ENCODE measurements around the gene TMEM114. TPM values are rescaled to one million over a fixed set of nuclear protein-coding genes. Genes with fewer than 3 reads are reported as not detected.

The TMEM114 gene
- polyA plus RNA-seq (2013, experiment 1 of 2) = 0.04 TPM
- not detected for polyA plus RNA-seq (2013, experiment 2 of 2)

DNA sequence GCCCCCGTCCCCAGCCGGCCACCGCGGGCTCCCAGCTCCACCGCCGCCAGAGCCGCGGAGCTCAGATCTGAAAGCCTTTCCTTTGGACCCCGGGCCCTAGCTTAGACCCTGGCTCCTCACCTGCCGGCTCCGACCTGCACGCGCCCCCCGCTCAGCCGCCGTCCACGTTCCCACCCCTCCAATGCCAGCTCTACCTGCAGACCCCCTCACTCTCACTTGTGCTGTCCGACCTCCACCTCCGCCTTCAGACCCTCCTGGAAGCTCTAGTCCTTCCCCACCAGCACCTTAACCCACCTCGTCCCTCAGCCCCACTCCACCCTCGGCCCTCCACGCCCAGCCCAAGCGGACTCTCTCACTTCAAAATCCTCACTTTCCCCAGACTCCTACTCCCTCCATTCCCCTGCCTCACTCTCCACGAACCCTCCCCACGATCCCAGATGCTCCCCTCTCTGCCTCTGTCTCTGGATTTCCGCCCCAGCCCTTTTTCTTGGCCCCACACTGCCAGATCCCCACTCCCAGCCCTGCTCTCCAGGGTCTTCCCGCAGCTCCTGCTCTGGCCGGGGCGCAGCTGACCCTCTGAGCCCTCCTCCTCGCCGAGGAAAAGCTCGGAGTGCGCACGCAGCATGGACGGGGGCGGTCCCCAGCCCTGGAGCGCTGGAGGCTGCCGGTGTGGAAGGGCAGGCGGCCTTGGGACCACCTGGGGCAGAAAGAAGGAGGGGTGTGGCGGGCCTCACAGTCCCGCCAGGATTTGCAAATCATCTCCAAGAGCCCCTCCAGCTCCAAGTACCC, at the start of gene TMEM114:
TSS of gene TMEM114 (minus strand) at position 612 of the 789 bp plus-strand sequence. CDS start 673 bp downstream, outside the sequence.
- Histone ChIP-seq H2BK15ac (replicated peaks; ENCODE audit: low read depth) (no peak within 1 kb of the TSS), H3K4me1 (ENCODE audit: control insufficient read depth, low read depth, low read length) (no peaks in the 10 kb centered on the region), H3K9ac (ENCODE audit: low read length) (peak within 1 kb of the TSS; percentile 19), H3K27me3 (ENCODE audit: insufficient read depth, low read length, poor library complexity) (peaks cover 23% of the 10 kb centered on the region), H2BK120ac (ENCODE audit: low read depth, low read length) (no peak within 1 kb of the TSS), H2AK5ac (ENCODE audit: low read length) (no peak within 1 kb of the TSS), H4K8ac (ENCODE audit: low read depth, low read length) (no peak within 1 kb of the TSS), H3K56ac (ENCODE audit: low read length) (no peak within 1 kb of the TSS), H3K79me2 (ENCODE audit: control insufficient read depth, insufficient read depth, low read length) (no peaks in the 10 kb centered on the region), H3K4ac (ENCODE audit: low read depth, low read length) (no peak within 1 kb of the TSS), H3K18ac (ENCODE audit: low read length) (no peak within 1 kb of the TSS), H3K4me2 (ENCODE audit: low read length) (peak within 1 kb of the TSS; percentile 61), H2BK5ac (ENCODE audit: low read length) (no peak within 1 kb of the TSS), H3K23ac (ENCODE audit: low read length) (no peak within 1 kb of the TSS), H3K27ac (ENCODE audit: low read depth, low read length) (no peak within 1 kb of the TSS), H4K5ac (ENCODE audit: low read length) (no peak within 1 kb of the TSS), H3K79me1 (ENCODE audit: low read length) (no peaks in the 10 kb centered on the region), H3K4me3 (ENCODE audit: low read length) (no peak within 1 kb of the TSS), H3K36me3 (ENCODE audit: control insufficient read depth, insufficient read depth, low read length) (no peaks in the 10 kb centered on the region)
- no CpG with 5 or more reads among the region's 41 CpGs for WGBS (ENCODE audit: extremely low coverage, insufficient coverage, low lambda C conversion rate)
- no peak for DNase-seq

DNA sequence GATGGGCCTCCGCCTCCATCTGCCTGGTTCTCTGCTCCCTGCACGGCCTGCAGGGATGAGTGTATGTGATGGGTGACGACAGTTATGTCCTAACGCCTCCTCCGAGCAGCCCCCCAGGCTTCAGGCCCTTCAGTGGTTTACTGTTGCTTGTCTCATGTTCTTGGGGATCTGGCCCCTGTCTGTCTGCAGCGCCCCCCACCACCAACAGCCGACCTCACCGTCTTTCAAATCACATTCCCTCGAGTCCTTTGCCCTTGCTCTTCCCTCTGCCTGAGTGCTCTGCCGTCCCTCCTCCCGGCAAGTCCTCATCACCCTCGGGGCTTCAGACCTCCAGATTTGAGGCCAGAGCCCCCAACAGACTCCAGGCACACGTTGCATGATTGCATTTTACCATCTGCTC, 49.4 kb upstream of the TMEM114 start:
- Histone ChIP-seq H3K56ac (ENCODE audit: low read length) (no peak overlapping the region), H3K4me2 (ENCODE audit: low read length) (no peak overlapping the region), H3K18ac (ENCODE audit: low read length) (no peak overlapping the region), H3K79me2 (ENCODE audit: control insufficient read depth, insufficient read depth, low read length) (no peaks in the 10 kb centered on the region), H3K4me1 (ENCODE audit: control insufficient read depth, low read depth, low read length) (no peaks in the 10 kb centered on the region), H3K9ac (ENCODE audit: low read length) (no peak overlapping the region), H2BK120ac (ENCODE audit: low read depth, low read length) (no peak overlapping the region), H2BK15ac (replicated peaks; ENCODE audit: low read depth) (no peak overlapping the region), H2AK5ac (ENCODE audit: low read length) (no peak overlapping the region), H3K27ac (ENCODE audit: low read depth, low read length) (no peak overlapping the region), H3K27me3 (ENCODE audit: insufficient read depth, low read length, poor library complexity) (no peaks in the 10 kb centered on the region), H3K23ac (ENCODE audit: low read length) (no peak overlapping the region), H3K4me3 (ENCODE audit: low read length) (no peak overlapping the region), H2BK5ac (ENCODE audit: low read length) (no peak overlapping the region), H3K36me3 (ENCODE audit: control insufficient read depth, insufficient read depth, low read length) (peaks cover 34% of the 10 kb centered on the region), H3K4ac (ENCODE audit: low read depth, low read length) (no peak overlapping the region), H4K8ac (ENCODE audit: low read depth, low read length) (no peak overlapping the region), H3K79me1 (ENCODE audit: low read length) (no peaks in the 10 kb centered on the region), H4K5ac (ENCODE audit: low read length) (no peak overlapping the region)
- no CpG with 5 or more reads among the region's 13 CpGs for WGBS (ENCODE audit: extremely low coverage, insufficient coverage, low lambda C conversion rate)
- DNase-seq = no peak

DNA sequence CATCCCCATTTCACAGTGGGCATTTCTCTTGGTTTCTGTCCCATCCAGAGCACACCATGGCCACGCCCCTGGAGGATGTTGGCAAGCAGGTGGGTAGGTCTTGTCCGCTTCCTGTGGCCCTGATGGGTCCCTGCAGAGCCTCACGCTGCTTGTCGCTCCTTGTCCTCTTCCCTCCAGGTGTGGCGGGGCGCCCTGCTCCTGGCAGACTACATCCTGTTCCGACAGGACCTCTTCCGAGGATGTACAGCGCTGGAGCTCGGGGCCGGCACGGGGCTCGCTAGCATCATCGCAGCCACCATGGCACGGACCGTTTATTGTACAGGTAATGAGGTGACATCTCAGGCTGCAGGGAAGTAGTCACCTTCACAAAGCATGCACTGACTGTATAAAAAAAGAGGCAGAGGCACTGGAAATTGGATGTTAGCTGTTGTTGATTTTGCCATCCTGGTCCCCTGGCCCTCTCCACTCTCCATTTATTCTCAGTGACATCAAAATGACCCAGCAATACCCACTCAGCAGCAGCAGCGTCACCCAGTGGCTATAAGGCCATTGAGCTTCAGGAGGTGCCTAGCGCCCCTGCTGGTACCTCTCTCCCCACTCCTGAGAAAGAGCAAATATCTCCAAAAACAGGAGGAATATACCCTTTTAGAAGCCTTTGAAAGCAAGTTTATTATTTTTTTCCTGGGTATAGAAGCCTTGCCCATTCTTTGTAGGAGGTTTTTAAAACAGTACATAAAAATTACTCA, 44.9 kb upstream of the TMEM114 start:
- peaks cover 22% of the 10 kb centered on the region for H3K36me3 ChIP-seq (ENCODE audit: control insufficient read depth, insufficient read depth, low read length)
- H3K79me2 ChIP-seq (ENCODE audit: control insufficient read depth, insufficient read depth, low read length) = no peaks in the 10 kb centered on the region
- H2BK120ac ChIP-seq (ENCODE audit: low read depth, low read length) = no peak overlapping the region
- H3K27me3 ChIP-seq (ENCODE audit: insufficient read depth, low read length, poor library complexity) = no peaks in the 10 kb centered on the region
- H3K4me1 ChIP-seq (ENCODE audit: control insufficient read depth, low read depth, low read length) = no peaks in the 10 kb centered on the region
- H3K79me1 ChIP-seq (ENCODE audit: low read length) = no peaks in the 10 kb centered on the region
- H3K4me3 ChIP-seq (ENCODE audit: low read length) = no peak overlapping the region
- no peak overlapping the region for H3K23ac ChIP-seq (ENCODE audit: low read length)
- no peak overlapping the region for H2BK5ac ChIP-seq (ENCODE audit: low read length)
- no peak overlapping the region for H3K9ac ChIP-seq (ENCODE audit: low read length)
- no peak overlapping the region for H3K27ac ChIP-seq (ENCODE audit: low read depth, low read length)
- no peak overlapping the region for H3K4me2 ChIP-seq (ENCODE audit: low read length)
- H3K4ac ChIP-seq (ENCODE audit: low read depth, low read length) = no peak overlapping the region
- H4K8ac ChIP-seq (ENCODE audit: low read depth, low read length) = no peak overlapping the region
- no peak overlapping the region for H2BK15ac ChIP-seq (replicated peaks; ENCODE audit: low read depth)
- H2AK5ac ChIP-seq (ENCODE audit: low read length) = no peak overlapping the region
- no peak overlapping the region for H3K56ac ChIP-seq (ENCODE audit: low read length)
- WGBS (ENCODE audit: extremely low coverage, insufficient coverage, low lambda C conversion rate) = no CpG with 5 or more reads among the region's 18 CpGs
- no peak overlapping the region for H3K18ac ChIP-seq (ENCODE audit: low read length)
- H4K5ac ChIP-seq (ENCODE audit: low read length) = no peak overlapping the region
- peak; percentile 88 for DNase-seq

DNA sequence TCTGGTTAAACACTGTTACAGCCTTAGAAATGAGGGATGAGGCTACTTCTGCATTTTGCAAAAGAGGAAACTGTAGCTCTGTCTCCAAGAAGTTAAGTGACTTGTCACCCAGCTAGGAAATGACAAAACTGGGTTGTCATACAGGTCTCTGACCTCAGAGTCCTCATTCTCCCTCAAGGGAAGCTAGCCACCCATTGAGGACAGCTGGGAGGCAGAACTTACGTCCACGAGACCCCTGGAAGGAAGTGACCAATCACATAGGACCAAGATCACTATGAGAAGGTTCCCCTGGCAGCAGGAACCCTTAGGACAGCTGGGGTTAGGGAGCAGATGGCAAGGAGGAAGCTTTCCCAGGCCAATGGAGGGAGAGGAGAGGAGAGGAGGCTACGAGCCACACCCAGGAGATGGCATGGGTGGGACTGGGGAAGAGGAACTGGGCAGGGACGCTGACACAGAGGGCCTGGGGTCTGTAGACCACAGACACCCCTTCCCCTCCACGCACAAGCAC, 42.4 kb upstream of the TMEM114 start:
- H2BK120ac ChIP-seq (ENCODE audit: low read depth, low read length) = no peak overlapping the region
- H3K79me1 ChIP-seq (ENCODE audit: low read length) = peaks cover 3% of the 10 kb centered on the region
- no peak overlapping the region for H3K56ac ChIP-seq (ENCODE audit: low read length)
- H3K9ac ChIP-seq (ENCODE audit: low read length) = no peak overlapping the region
- no peaks in the 10 kb centered on the region for H3K27me3 ChIP-seq (ENCODE audit: insufficient read depth, low read length, poor library complexity)
- no peak overlapping the region for H3K4me3 ChIP-seq (ENCODE audit: low read length)
- WGBS (ENCODE audit: extremely low coverage, insufficient coverage, low lambda C conversion rate) = no CpG with 5 or more reads among the region's 5 CpGs
- H4K8ac ChIP-seq (ENCODE audit: low read depth, low read length) = no peak overlapping the region
- H3K79me2 ChIP-seq (ENCODE audit: control insufficient read depth, insufficient read depth, low read length) = no peaks in the 10 kb centered on the region
- no peak overlapping the region for H3K27ac ChIP-seq (ENCODE audit: low read depth, low read length)
- H2BK15ac ChIP-seq (replicated peaks; ENCODE audit: low read depth) = no peak overlapping the region
- peaks cover 22% of the 10 kb centered on the region for H3K36me3 ChIP-seq (ENCODE audit: control insufficient read depth, insufficient read depth, low read length)
- no peak overlapping the region for H3K4ac ChIP-seq (ENCODE audit: low read depth, low read length)
- H2AK5ac ChIP-seq (ENCODE audit: low read length) = no peak overlapping the region
- H2BK5ac ChIP-seq (ENCODE audit: low read length) = no peak overlapping the region
- DNase-seq = no peak
- H3K4me2 ChIP-seq (ENCODE audit: low read length) = no peak overlapping the region
- no peak overlapping the region for H3K23ac ChIP-seq (ENCODE audit: low read length)
- no peaks in the 10 kb centered on the region for H3K4me1 ChIP-seq (ENCODE audit: control insufficient read depth, low read depth, low read length)
- no peak overlapping the region for H4K5ac ChIP-seq (ENCODE audit: low read length)
- H3K18ac ChIP-seq (ENCODE audit: low read length) = no peak overlapping the region

DNA sequence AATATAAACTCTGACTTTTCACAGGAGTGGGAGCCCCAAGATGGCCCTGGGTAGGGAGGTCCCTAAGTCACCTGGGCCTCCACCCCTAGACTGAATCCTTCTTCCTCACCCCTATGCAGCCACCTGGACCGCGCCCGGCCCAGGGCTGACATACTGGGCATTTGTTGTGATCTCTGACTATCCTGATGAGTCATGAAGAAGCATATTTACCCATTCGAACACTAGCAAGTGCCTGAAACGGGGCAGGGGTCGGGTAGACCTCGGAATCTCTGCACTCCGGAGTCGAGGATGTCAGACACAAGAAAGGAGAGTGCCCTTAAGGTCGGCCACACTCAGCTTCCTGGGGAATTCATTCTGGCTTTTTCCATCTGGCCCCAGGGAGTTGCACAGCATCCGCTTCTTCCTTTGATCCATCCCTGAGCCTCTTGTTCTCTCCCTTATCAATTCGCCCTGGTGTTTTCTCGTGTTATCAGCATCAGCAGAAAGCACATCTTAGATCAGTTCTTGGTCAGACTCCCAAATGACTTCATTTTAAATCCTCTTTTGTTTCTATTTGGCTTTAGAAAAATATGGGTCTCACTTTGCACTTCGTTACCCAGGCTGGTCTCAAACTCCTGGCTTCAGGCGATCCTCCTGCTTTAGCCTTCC, 41.6 kb upstream of the TMEM114 start:
- H3K56ac ChIP-seq (ENCODE audit: low read length) = no peak overlapping the region
- H3K4me1 ChIP-seq (ENCODE audit: control insufficient read depth, low read depth, low read length) = no peaks in the 10 kb centered on the region
- no peak overlapping the region for H2BK5ac ChIP-seq (ENCODE audit: low read length)
- no peak overlapping the region for H3K18ac ChIP-seq (ENCODE audit: low read length)
- no peak overlapping the region for H3K9ac ChIP-seq (ENCODE audit: low read length)
- no peaks in the 10 kb centered on the region for H3K27me3 ChIP-seq (ENCODE audit: insufficient read depth, low read length, poor library complexity)
- H2BK15ac ChIP-seq (replicated peaks; ENCODE audit: low read depth) = no peak overlapping the region
- H4K5ac ChIP-seq (ENCODE audit: low read length) = no peak overlapping the region
- H3K4me3 ChIP-seq (ENCODE audit: low read length) = no peak overlapping the region
- no peak overlapping the region for H3K27ac ChIP-seq (ENCODE audit: low read depth, low read length)
- no peak overlapping the region for H4K8ac ChIP-seq (ENCODE audit: low read depth, low read length)
- H3K79me2 ChIP-seq (ENCODE audit: control insufficient read depth, insufficient read depth, low read length) = no peaks in the 10 kb centered on the region
- H2AK5ac ChIP-seq (ENCODE audit: low read length) = no peak overlapping the region
- DNase-seq = no peak
- no peak overlapping the region for H3K23ac ChIP-seq (ENCODE audit: low read length)
- no peak overlapping the region for H3K4ac ChIP-seq (ENCODE audit: low read depth, low read length)
- H3K79me1 ChIP-seq (ENCODE audit: low read length) = peaks cover 4% of the 10 kb centered on the region
- no CpG with 5 or more reads among the region's 15 CpGs for WGBS (ENCODE audit: extremely low coverage, insufficient coverage, low lambda C conversion rate)
- H3K36me3 ChIP-seq (ENCODE audit: control insufficient read depth, insufficient read depth, low read length) = peaks cover 23% of the 10 kb centered on the region
- no peak overlapping the region for H3K4me2 ChIP-seq (ENCODE audit: low read length)
- H2BK120ac ChIP-seq (ENCODE audit: low read depth, low read length) = no peak overlapping the region
